Mammary epithelial cell (primary cell): ENCODE results near the gene SPECC1L.

Source experiments
- EZH2 ChIP-seq: IDR thresholded peaks from 2 replicates; pipeline ENCODE4 v1.6.1; 2012; ENCODE audit warnings: low read length, inconsistent platforms, borderline replicate concordance
- TF ChIP-seq, protein P1 (sequence below), 2 donors: IDR thresholded peaks in 1 of 2; conservative IDR thresholded peaks in 1 of 2; 2 replicates each; pipeline ENCODE4 v1.5.1; 2011 to 2012; ENCODE audit warnings: inconsistent platforms in 2 of 2, low read length in 2 of 2, mild to moderate bottlenecking in 2 of 2, control low read depth in 1 of 2, low read depth in 1 of 2; ENCODE audit not compliant: insufficient read depth in 1 of 2; ENCODE audit errors: extremely low read depth in 1 of 2

- TF ChIP-seq, protein P1, sequence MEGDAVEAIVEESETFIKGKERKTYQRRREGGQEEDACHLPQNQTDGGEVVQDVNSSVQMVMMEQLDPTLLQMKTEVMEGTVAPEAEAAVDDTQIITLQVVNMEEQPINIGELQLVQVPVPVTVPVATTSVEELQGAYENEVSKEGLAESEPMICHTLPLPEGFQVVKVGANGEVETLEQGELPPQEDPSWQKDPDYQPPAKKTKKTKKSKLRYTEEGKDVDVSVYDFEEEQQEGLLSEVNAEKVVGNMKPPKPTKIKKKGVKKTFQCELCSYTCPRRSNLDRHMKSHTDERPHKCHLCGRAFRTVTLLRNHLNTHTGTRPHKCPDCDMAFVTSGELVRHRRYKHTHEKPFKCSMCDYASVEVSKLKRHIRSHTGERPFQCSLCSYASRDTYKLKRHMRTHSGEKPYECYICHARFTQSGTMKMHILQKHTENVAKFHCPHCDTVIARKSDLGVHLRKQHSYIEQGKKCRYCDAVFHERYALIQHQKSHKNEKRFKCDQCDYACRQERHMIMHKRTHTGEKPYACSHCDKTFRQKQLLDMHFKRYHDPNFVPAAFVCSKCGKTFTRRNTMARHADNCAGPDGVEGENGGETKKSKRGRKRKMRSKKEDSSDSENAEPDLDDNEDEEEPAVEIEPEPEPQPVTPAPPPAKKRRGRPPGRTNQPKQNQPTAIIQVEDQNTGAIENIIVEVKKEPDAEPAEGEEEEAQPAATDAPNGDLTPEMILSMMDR (conservative IDR thresholded peaks at IDR 0.05 in 1 of 2, IDR thresholded peaks at IDR 0.05 in 1 of 2; ENCODE audit: extremely low read depth in 1 of 2, insufficient read depth in 1 of 2, low read depth in 1 of 2, low read length in 2 of 2) = no peak
- TF ChIP-seq EZH2 = no peak
Observed at GRCh38 chr22:24419475-24419850, 148.8 kb downstream of the SPECC1L start.
